ENCODE results near the gene SLCO2A1.

DNA sequence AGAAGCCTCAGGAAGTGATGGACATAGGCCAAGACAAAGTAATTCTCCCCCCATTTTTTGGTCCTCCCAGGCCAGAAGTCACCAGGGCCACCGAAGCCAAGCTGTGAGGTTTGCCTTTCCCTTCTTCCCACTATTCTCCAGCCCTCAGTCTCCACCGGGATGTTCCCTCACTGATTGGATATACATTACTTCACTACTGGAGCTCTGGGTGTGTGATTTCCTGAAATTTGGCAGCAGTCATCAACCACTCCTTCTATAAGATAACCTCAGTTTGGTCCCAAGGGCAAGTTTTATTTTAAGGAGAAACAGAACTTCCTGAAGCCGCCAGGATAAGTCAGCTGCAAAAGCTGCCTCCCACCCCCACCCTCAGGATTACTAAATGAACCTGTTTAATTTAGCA is 11.3 kb downstream of the SLCO2A1 start:
- TF ChIP-seq POLR2A (IDR thresholded peaks at IDR 0.05) (no peak), POLR2AphosphoS5 (IDR thresholded peaks at IDR 0.05) (no peak)

Data from gastroesophageal sphincter (tissue), 2 donors.